Gastrocnemius medialis (tissue), 4 donors: Measurements from ENCODE around the gene ASPG. TPM values are rescaled to one million over a fixed set of nuclear protein-coding genes. Genes with fewer than 3 reads are reported as not detected.

Source experiments
- ATAC-seq, 2 donors: fragments of 150-250 bp; one replicate each; pipeline ENCODE4 v1.9.1; 2016
- DNase-seq, 2 donors: peaks; one replicate each; pipeline ENCODE4 v3.0.0-alpha.2; 2019
- H3K27ac ChIP-seq, 4 donors: fragments of 200-600 bp; sonication (generic); 1 replicate in 1 of 4; 2 replicates in 3 of 4; pipeline ENCODE4 v1.5.1; 2016 to 2018; ENCODE audit warnings: mild to moderate bottlenecking in 2 of 4, moderate library complexity in 1 of 4
- H3K27me3 ChIP-seq, 3 donors: fragments of 200-600 bp; sonication (generic) in 2 of 3; 1 replicate in 1 of 3; 2 replicates in 2 of 3; pipeline versions ENCODE4 v1.5.1 to v1.6.0; 2016 to 2019; ENCODE audit warnings: mild to moderate bottlenecking in 1 of 3, moderate library complexity in 1 of 3
- H3K36me3 ChIP-seq, 2 donors: fragments of 200-600 bp; sonication (generic) in 1 of 2; one replicate each; pipeline ENCODE4 v1.5.1; 2017 to 2018
- H3K4me1 ChIP-seq, 2 donors: fragments of 200-600 bp; sonication (generic) in 1 of 2; one replicate each; pipeline ENCODE4 v1.5.1; 2016 to 2017; ENCODE audit warnings: mild to moderate bottlenecking in 2 of 2
- H3K4me3 ChIP-seq, 4 donors: fragments of 200-600 bp; sonication (generic) in 3 of 4; 1 replicate in 1 of 4; 2 replicates in 3 of 4; pipeline ENCODE4 v1.5.1; 2016 to 2019; ENCODE audit warnings: mild to moderate bottlenecking in 2 of 4
- H3K9me3 ChIP-seq, 3 donors: fragments of 200-600 bp; sonication (generic) in 2 of 3; 1 replicate in 1 of 3; 2 replicates in 2 of 3; pipeline ENCODE4 v1.5.1; 2016 to 2019
- POLR2A ChIP-seq, 2 donors: fragments of 450-650 bp; IDR thresholded peaks; one replicate each; pipeline ENCODE4 v1.6.1; 2017; ENCODE audit warnings: antibody characterized with exemption in 2 of 2, mild to moderate bottlenecking in 2 of 2, moderate library complexity in 2 of 2
- in situ Hi-C, 4 donors: fragments of 200-750 bp; cut with MboI; loops; one replicate each; pipeline versions ENCODE4 v1.15.0 to v1.8.0; 2017; ENCODE audit warnings: low sequenced_read_pairs in 4 of 4
- intact Hi-C: fragments of 100-400 bp; cut with DNase I; formaldehyde crosslinking; loops from one replicate; pipeline ENCODE4 v1.15.1; 2023; ENCODE audit warnings: low total_unique reads
- total RNA-seq, 4 donors: library from RNA; depleted of rRNA; stranded (reverse); fragments of >200 nt; gene quantifications; one replicate each; pipeline versions ENCODE4 v1.1.0 to v1.2.3, GENCODE V29; 2016
- TF ChIP-seq, protein P1 (sequence below), 5 experiments: fragments of 450-650 bp in 3 of 5; fragments of 200-600 bp in 2 of 5; sonication (generic) in 2 of 5; IDR thresholded peaks in 4 of 5; conservative IDR thresholded peaks in 1 of 5; 1 replicate in 4 of 5; 2 replicates in 1 of 5; pipeline ENCODE4 v1.5.1; 2016 to 2019; ENCODE audit warnings: antibody characterized with exemption in 5 of 5, mild to moderate bottlenecking in 3 of 5, moderate library complexity in 3 of 5

Gene ASPG
- total RNA-seq, 4 donors from 2014 or later, result 0.20 TPM; not detected in 3

DNA sequence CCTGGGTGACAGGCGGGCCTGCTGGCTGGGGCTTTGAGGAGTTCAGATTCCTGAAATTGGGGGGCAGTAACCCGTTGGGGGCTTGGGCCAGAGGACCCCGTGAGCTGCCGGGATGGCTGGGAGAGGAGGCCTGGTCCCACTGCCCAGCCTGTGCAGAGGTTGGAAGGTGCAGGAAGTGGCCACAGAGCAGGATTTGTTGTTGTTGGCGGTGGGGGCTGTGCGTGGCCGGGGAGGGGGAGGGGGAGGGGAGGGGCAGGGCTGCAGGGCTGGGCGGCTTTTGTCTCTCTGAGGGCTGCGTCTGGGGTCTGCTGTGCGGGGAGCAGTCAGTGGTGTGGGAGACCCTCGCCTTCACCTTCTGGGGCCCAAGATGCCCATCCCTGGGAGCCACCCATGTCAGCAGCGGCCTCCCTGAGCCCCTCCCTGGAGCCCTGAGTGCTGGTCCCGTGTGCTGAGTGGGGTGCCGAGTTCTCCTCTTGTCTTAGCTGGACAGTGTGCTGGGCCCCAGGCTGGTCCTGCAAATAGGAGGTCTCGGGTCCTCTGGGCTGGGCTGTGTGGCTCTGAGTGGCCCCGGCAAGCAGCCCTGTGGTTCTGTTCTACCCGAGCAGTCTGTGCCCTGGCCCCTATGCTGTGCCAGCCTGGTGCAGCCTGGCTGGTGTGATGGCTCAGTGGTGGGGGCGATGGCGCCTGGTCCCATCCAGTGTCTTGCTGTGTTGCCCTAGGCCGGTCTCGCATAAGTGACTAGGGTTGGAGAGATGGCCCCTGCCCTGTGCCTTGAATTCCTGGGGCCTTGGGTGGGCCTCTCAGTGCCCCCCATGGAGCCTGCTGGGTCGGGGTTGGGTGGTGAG, 63.2 kb downstream of the ASPG start:
- DNase-seq, result no peak
- H3K4me3 ChIP-seq, result no peak overlapping the region
- H3K27ac ChIP-seq, result no peak overlapping the region
- in situ Hi-C loops (loop anchor here in 3 of 4 donors (25.0 kb wide), 2 partner anchors 414 to 489 kb away; no protein-coding TSS in a partner anchor), intact Hi-C loops (no loop called here)
- H3K4me1 ChIP-seq, result no peaks in the 10 kb centered on the region
- H3K9me3 ChIP-seq, result no peaks in the 10 kb centered on the region
- H3K36me3 ChIP-seq, result no peaks in the 10 kb centered on the region
- peaks cover 0 to 8% (median 0%) of the 10 kb centered on the region in 3 donors for H3K27me3 ChIP-seq
- TF ChIP-seq, protein P1, sequence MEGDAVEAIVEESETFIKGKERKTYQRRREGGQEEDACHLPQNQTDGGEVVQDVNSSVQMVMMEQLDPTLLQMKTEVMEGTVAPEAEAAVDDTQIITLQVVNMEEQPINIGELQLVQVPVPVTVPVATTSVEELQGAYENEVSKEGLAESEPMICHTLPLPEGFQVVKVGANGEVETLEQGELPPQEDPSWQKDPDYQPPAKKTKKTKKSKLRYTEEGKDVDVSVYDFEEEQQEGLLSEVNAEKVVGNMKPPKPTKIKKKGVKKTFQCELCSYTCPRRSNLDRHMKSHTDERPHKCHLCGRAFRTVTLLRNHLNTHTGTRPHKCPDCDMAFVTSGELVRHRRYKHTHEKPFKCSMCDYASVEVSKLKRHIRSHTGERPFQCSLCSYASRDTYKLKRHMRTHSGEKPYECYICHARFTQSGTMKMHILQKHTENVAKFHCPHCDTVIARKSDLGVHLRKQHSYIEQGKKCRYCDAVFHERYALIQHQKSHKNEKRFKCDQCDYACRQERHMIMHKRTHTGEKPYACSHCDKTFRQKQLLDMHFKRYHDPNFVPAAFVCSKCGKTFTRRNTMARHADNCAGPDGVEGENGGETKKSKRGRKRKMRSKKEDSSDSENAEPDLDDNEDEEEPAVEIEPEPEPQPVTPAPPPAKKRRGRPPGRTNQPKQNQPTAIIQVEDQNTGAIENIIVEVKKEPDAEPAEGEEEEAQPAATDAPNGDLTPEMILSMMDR (IDR thresholded peaks at IDR 0.05 in 4 of 5, conservative IDR thresholded peaks at IDR 0.05 in 1 of 5), result no peak
- no peak for TF ChIP-seq POLR2A (IDR thresholded peaks at IDR 0.05)
- no peak for ATAC-seq

GRCh38 chr14:104149278-104149595, 63.7 kb downstream of the ASPG start:
- Histone ChIP-seq H3K27ac (no peak overlapping the region), H3K27me3 (peaks cover 0 to 8% (median 0%) of the 10 kb centered on the region in 3 donors), H3K36me3 (no peaks in the 10 kb centered on the region), H3K4me3 (no peak overlapping the region), H3K4me1 (no peaks in the 10 kb centered on the region), H3K9me3 (no peaks in the 10 kb centered on the region)
- DNase-seq (no peak), ATAC-seq (no peak)
- in situ Hi-C loops (loop anchor here in 3 of 4 donors (25.0 kb wide), 2 partner anchors 413 to 488 kb away; no protein-coding TSS in a partner anchor), intact Hi-C loops (no loop called here)
- TF ChIP-seq POLR2A (IDR thresholded peaks at IDR 0.05), result no peak
- TF ChIP-seq, protein P1 (IDR thresholded peaks at IDR 0.05 in 4 of 5, conservative IDR thresholded peaks at IDR 0.05 in 1 of 5), result no peak

- no peak for ATAC-seq
- Histone ChIP-seq H3K4me3 (no peak overlapping the region), H3K36me3 (no peaks in the 10 kb centered on the region), H3K27me3 (peaks cover 0 to 8% (median 0%) of the 10 kb centered on the region in 3 donors), H3K4me1 (no peaks in the 10 kb centered on the region), H3K9me3 (no peaks in the 10 kb centered on the region), H3K27ac (no peak overlapping the region)
- in situ Hi-C loops, result loop anchor here in 3 of 4 donors (25.0 kb wide), 2 partner anchors 413 to 488 kb away; no protein-coding TSS in a partner anchor
- TF ChIP-seq, protein P1 (IDR thresholded peaks at IDR 0.05 in 4 of 5, conservative IDR thresholded peaks at IDR 0.05 in 1 of 5), result no peak
- TF ChIP-seq POLR2A (IDR thresholded peaks at IDR 0.05), result no peak
- intact Hi-C loops, result no loop called here
- no peak for DNase-seq
These were observed 64.2 kb downstream of the ASPG start for GRCh38 chr14:104149617-104150135.

DNA sequence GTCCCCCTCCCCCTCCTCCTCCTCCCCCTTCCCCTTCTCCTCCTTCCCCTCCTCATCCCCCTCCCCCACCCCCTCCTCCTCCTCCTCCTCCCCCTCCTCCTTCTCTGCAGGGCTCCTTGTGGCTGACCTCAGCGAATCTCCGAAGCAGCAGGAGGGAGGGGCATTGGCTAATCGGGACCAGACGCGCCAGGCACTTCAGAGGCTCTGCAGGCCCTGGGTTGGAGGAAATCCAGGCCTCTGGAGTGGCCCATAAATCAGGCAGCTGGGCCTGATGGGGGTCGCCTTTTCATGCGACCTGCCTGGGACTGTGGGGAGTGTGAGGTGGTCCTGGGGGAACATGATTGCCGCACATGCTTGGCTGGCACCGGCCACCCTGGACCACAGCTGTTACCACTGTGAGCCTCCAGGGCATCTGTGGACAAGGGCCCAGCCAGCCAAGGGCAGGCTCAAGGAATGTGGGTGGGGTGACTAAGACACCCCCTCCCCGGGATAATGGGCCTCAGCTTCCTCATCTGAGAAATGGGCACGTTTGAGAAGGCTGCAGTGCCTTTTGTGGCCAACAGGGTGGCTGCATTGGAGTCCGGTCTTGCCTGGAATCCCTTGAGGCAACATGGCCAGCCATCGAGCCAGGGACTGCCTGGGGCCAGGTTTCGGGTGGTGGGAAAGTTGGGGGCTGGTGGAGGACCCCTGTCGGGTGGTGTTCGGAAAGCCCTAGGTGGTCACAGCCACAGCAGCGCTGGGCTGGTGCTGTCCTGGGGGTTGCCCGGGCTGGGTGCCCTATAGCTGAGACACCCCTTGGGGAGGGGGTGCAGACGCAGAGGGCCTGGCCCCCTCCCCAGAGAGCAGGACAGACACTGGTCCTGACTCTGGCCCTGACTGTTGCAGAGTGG, 64.9 kb downstream of the ASPG start:
- no peak for ATAC-seq
- in situ Hi-C loops, result no loop called here
- DNase-seq, result no peak
- Histone ChIP-seq H3K9me3 (no peaks in the 10 kb centered on the region), H3K4me3 (no peak overlapping the region), H3K27me3 (peaks cover 0 to 8% (median 0%) of the 10 kb centered on the region in 3 donors), H3K4me1 (no peaks in the 10 kb centered on the region), H3K36me3 (no peaks in the 10 kb centered on the region), H3K27ac (no peak overlapping the region)
- TF ChIP-seq, protein P1 (IDR thresholded peaks at IDR 0.05 in 4 of 5, conservative IDR thresholded peaks at IDR 0.05 in 1 of 5), result peak in 1 of 5 experiments; percentile 15
- TF ChIP-seq POLR2A (IDR thresholded peaks at IDR 0.05), result no peak
- intact Hi-C loops, result no loop called here
